ENCODE measurements around the gene LMCD1. TPM values are rescaled to one million over a fixed set of nuclear protein-coding genes. Genes with fewer than 3 reads are reported as not detected.

LMCD1 gene
- total RNA-seq, 2 donors from 2014 or later = 1.6 to 9.8 TPM

- H3K9me3 Mint-ChIP-seq = peaks cover 5% of the 10 kb centered on the region
- no peak overlapping the region for H3K4me3 Mint-ChIP-seq
These were observed 121.5 kb downstream of the LMCD1 start for GRCh38 chr3:8622873-8623691.

GRCh38 chr3:8623741-8624140 is 122.1 kb downstream of the LMCD1 start:
- Mint-ChIP-seq H3K9me3 (peaks cover 5% of the 10 kb centered on the region), H3K4me3 (no peak overlapping the region), H3K27ac (no peak overlapping the region), H3K27me3 (peaks cover 5% of the 10 kb centered on the region), H3K36me3 (ENCODE audit: low read depth) (no peaks in the 10 kb centered on the region), H3K4me1 (no peaks in the 10 kb centered on the region)
- ATAC-seq (replicated peaks) = no peak

More at GRCh38 chr3:8622873-8623691, 121.5 kb downstream of the LMCD1 start:
- no peaks in the 10 kb centered on the region for H3K36me3 Mint-ChIP-seq (ENCODE audit: low read depth)
- peaks cover 5% of the 10 kb centered on the region for H3K27me3 Mint-ChIP-seq
- H3K27ac Mint-ChIP-seq = no peak overlapping the region
- peak; percentile 74 for ATAC-seq (replicated peaks)
- H3K4me1 Mint-ChIP-seq = no peaks in the 10 kb centered on the region

Other genes starting within 250 kb of the LMCD1 start
- 1 to 10 TPM in 1 of 2 donors, not detected in 1; 1.3 TPM for gene SSUH2, start 143.0 kb downstream of the LMCD1 start, total RNA-seq
- not detected for gene CAV3, start 232.0 kb downstream of the LMCD1 start, total RNA-seq

Measured in activated T-helper 17 cell treated with anti-CD3 and anti-CD28 coated beads, Interleukin-2, amount 50 U/mL, for 72 hours (primary cell).